ENCODE results near the gene CFAP46.
"Not testable (repeated sequence)": the region's sequence is repeated elsewhere in the genome, so short reads cannot be mapped to it uniquely, and the experiment has no call there.

CFAP46 gene

DNA sequence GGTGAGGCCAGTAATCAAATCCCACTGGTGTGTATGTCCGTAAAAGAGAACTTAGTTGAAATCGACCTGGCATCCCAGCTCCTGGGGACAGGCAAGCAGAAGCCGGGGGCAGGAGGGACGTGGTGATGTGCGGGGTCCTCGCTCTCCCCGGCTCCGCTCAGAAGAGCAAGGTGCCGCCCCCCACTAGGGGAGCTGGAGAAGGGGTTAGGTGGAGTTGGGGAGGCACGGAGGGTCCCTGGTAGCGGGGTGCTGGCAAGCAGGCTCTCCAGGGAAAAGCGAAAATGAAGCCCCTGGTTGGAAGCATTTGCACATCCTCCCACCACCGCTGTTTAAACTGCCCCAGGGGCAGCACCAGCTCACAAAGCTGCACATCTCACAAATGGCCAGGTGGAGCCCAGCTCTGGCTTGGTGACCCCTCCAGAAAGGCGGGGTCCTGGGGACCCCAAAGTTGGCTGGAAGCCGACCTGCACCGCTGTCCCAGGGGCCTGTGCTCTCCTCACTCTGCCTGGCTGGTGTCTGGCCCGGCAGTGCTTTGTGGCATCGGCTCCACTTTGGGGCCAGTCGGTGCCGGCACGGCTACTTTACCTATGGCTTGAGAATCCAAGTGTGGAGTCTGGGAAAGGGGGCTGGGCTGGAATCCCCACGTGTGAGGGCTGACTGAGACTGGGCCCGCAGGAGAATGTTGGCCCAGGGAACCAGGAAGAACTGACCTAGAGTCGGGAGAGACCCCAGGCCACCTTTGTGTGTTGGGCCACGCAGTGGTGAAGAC lies 2.9 kb upstream of the CFAP46 start:
- DNase-seq (ENCODE audit: low read depth, low spot score): no peak

DNA sequence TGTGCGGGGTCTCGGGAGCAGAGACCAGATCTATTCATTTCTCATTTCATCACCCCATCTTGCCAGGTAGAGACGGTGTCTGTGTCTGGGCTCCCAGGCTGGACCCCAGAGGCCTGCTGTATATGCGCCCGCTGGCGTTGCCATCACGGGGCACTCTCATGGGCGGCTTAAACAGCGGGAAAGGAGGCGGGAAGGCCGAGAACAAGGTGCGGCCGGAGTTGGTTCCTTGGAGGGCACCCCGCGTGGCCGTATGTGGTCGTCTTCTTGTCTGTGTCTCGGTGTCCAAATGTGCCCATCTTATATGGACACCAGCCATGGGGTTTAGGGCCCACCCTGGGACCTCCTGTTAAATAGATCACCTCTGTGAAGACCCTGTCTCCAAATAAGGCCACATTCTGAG lies 2.1 kb upstream of the CFAP46 start:
- no peak for DNase-seq (ENCODE audit: low read depth, low spot score)

- DNase-seq (ENCODE audit: low read depth, low spot score): no peak
These were observed 1.5 kb upstream of the CFAP46 start for GRCh38 chr10:132943791-132944404.

DNA sequence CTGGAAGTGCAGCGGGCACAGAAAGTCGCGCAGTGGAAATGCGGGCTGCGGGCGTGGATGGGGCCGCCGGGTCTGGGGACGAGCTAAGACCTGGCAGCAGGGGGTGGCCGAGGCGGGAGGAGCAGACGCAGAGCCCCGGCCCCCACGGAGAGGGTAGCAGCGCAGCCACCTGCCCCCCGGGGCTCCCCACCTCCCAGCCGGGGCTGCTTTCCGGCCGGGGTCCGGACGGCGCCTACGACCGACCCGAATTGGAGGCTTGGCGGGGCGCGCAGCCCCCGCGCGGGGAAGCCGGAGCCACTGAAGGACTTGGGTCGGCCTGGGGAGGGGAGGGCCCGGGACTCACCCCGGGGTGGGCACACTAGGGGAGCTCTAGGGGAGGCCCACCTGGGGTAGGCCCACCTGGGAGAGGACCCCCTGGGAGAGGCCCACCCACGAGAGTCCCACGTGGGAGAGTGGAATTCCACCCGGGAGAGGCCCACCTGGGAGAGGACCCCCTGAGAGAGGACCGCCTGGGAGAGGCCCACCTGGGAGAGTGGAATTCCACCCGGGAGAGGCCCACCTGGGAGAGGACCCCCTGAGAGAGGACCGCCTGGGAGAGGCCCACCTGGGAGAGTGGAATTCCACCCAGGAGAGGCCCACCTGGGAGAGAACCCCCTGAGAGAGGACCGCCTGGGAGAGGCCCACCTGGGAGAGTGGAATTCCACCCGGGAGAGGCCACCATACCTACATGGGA lies 854 bp upstream of the CFAP46 start:
- no peak for DNase-seq (ENCODE audit: low read depth, low spot score)

- no peak for DNase-seq (ENCODE audit: low read depth, low spot score)
These were observed 724 bp downstream of the CFAP46 start for GRCh38 chr10:132941640-132942051.

GRCh38 chr10:132940791-132941465 lies 1.4 kb downstream of the CFAP46 start:
- DNase-seq (ENCODE audit: low read depth, low spot score): no peak

GRCh38 chr10:132939957-132940790 lies 2.2 kb downstream of the CFAP46 start:
- no peak for DNase-seq (ENCODE audit: low read depth, low spot score)

DNA sequence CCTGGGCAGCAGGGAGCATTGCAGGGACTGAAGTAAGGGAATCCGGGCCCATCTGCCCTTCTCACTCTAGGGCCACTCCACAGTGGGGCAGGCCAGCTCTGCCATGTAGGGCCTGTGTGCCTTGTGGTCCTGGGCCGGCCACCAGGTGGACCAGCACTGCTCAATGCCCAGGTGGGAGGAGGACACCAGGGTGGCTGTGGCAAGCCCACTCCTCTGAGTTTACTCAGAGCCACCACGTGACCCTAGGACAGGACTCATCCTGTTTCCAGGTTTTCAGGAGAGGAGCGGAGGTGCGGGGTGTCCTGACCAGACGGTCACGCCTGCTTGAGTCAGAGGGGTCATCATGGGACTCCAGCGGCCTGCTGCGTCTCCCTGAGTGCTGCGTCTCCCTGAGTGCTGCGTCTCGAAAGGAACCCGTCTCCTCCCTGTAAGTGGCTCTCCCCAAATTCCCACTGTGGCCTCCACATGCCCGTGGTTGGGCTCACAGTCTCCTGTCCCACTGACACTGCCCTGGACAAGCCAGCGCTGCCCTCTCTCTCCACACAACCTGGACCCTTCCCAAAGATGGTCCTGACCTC lies 2.9 kb downstream of the CFAP46 start:
- no peak for DNase-seq (ENCODE audit: low read depth, low spot score)

DNA sequence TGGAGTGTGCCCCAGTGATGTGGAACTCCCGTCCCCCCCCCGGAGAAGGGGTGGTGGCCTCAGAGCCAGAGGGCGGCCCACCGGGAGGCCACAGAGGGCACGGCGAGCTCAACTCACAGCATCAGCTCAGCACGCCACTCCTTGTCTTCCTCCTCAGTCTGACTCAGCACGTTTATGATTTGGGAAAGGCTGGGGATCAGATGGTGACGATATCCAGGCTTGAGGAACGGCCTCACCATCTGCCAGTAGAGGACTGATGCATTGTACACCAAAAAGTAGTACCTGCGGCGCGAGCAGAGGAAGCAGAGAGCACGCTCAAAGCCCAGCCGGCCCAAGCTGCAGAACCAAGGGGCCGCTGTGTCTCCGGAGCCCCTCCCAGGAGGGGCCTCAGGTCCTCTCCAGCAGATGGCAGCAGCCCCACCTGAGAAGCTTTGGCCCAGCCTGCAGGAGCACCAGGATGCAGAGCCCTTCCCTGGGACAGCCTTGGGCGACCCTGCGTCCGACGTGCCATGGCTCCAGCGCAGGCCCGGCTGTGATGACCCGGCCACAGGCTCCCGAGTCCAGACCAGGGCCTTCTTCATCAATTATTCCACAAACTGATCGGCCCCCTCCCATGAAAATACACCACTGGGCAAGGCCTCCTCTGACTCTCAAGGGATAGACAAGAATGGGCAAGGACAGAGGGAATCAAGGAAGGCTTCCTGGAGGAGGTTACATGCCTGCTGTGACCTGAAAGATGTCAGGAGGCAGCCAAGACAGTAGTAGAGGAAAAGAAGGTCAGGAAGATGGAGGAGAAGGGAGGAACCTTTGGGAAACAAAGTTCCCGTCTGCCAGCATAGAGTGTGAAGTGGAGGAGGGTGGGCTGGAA lies 3.7 kb downstream of the CFAP46 start:
- no peak for DNase-seq (ENCODE audit: low read depth, low spot score)

- DNase-seq (ENCODE audit: low read depth, low spot score): no peak
These were observed 4.5 kb downstream of the CFAP46 start for GRCh38 chr10:132937861-132938260.

DNA sequence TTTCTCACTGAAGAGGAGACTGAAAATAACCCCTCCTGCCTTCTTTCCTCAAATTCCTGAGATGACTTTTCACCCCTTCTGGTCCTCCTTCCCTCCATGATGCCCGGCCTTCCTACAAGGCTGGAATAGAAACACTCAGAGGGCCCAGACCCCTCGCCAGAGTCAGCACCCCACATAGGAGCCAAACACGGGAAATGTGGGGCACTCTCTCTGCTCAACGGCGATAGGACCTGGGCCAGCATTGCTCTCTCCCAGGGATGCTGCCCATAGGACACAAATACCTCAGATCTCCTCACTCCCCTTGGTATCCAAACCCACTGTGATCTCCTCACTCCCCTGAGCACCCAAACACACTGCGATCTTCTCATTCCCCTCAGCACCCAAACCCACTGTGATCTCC lies 7.4 kb downstream of the CFAP46 start:
- no peak for DNase-seq (ENCODE audit: low read depth, low spot score)

DNA sequence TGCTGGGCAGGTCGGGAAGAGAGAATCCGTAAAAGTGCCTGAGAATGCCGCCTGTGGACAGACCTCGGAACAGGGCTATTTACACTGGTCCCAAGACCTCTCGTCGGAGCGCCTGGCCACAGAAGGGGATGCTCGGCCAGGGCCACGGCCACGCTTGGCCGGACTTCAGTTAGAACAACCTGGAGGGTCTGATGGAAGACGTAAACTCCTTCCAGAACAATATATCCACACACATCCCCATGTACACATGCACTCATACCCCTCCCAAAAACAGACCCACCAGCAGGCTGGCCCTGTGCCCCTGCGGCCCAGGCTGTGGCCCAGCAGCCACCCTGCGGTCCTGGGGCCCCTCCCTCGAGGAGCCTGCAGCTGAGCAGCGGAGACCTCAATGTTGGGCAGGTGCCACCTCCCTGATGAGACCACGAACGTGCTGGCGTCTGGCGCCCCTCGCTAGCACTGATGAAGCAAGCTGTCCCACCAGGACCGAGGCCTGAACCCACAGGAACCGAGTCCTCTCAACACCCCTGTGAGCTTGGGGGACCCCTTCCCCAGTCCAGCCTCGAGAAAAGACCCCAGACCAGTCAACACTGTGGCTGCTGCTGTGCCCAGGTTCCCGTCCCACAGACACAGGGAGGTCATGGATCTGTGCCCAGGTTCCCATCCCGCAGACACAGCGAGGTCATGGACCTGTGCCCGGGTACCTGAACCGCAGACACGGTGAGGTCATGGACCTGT lies 8.9 kb downstream of the CFAP46 start:
- DNase-seq (ENCODE audit: low read depth, low spot score): no peak

- DNase-seq (ENCODE audit: low read depth, low spot score): no peak
These were observed 9.7 kb downstream of the CFAP46 start for GRCh38 chr10:132932461-132933307.

- not testable (repeated sequence) for DNase-seq (ENCODE audit: low read depth, low spot score)
These were observed 10.8 kb downstream of the CFAP46 start for GRCh38 chr10:132931258-132932250.

DNA sequence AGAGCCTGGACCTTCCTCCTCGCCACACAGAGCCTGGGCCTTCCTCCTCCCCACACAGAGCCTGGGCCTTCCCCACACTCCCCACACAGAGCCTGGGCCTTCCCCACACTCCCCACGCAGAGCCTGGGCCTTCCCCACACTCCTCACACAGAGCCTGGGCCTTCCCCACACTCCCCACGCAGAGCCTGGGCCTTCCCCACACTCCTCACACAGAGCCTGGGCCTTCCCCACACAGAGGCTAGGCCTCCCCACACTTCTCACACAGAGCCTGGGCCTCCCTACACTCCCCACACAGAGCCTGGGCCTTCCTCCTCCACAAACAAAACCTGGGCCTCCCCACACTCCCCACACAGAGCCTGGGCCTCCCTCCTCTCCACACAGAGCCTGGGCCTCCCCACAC lies 11.7 kb downstream of the CFAP46 start:
- not testable (repeated sequence) for DNase-seq (ENCODE audit: low read depth, low spot score)

DNA sequence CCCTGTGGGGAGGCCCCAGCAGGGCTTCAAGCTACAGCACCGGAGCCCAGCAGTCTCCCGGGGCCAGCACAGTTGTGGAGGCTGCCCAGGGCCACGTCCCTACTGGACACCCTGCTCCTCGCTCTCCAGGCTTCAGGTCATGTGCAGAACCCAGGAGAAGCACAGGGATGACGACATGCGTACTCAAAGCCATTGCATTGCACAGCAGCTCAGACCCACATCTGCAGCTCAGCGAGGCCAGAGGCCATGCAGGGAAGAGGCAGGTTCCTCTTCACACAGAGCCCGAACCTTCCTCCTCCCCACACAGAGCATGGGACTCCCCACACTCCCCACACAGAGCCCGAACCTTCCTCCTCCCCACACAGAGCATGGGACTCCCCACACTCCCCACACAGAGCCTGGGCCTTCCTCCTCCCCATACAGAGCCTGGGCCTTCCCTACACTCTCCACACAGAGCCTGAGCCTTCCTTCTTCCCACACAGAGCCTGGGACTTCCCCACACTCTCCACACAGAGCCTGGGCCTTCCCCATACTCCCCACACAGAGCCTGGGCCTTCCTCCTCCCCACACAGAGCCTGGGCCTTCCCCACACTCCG lies 12.3 kb downstream of the CFAP46 start:
- no peak for DNase-seq (ENCODE audit: low read depth, low spot score)

DNA sequence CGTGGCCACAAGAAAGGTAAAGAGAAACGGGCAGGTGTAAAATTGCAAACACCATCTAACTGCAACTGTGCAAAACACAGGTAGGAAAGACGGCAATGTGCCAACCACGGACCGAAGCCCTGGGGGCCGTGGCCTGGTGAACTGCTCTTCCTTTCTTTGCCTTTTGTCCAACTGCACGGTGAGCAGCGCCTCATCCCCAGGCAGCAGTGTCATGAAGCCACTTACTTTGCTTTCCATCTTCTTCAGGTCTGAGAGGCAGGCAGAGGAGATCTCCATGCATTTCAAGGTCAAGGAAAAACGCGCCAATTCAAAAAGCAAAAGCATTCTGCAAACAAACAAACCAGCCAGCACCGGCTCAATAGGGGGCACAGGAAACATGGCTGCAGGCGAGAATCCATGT lies 12.9 kb downstream of the CFAP46 start:
- DNase-seq (ENCODE audit: low read depth, low spot score): no peak

All from brain pericyte (primary cell).